Hepatocyte (in vitro differentiated cells): ENCODE measurements around the gene DYNC1I2. TPM values are rescaled to one million over a fixed set of nuclear protein-coding genes. Genes with fewer than 3 reads are reported as not detected.

Source experiments
- DNase-seq: peaks from one replicate; pipeline ENCODE4 v3.0.0-alpha.2; 2016; ENCODE audit warnings: low spot score
- H2AFZ ChIP-seq: fragments of 200-600 bp; sonication (generic); 2 replicates; pipeline ENCODE4 v1.6.0; 2016; ENCODE audit warnings: antibody characterized with exemption, mild to moderate bottlenecking
- H3K27ac ChIP-seq: fragments of 200-600 bp; sonication (generic); 2 replicates; pipeline ENCODE4 v1.5.1; 2016; ENCODE audit warnings: mild to moderate bottlenecking
- H3K27me3 ChIP-seq: fragments of 200-600 bp; sonication (generic); 2 replicates; pipeline ENCODE4 v1.6.1; 2016
- H3K36me3 ChIP-seq: fragments of 200-600 bp; sonication (generic); replicated peaks from 2 replicates; pipeline ENCODE4 v1.5.1; 2016; ENCODE audit warnings: low read depth; ENCODE audit not compliant: insufficient read depth
- H3K4me1 ChIP-seq: fragments of 200-600 bp; sonication (generic); 2 replicates; pipeline ENCODE4 v1.5.1; 2016; ENCODE audit warnings: mild to moderate bottlenecking, moderate library complexity; ENCODE audit not compliant: insufficient read depth
- H3K4me2 ChIP-seq: fragments of 200-600 bp; sonication (generic); 2 replicates; pipeline ENCODE4 v1.6.0; 2016
- H3K4me3 ChIP-seq: fragments of 200-600 bp; sonication (generic); 2 replicates; pipeline ENCODE4 v1.5.1; 2016; ENCODE audit warnings: mild to moderate bottlenecking
- H3K79me2 ChIP-seq: fragments of 200-600 bp; sonication (generic); 2 replicates; pipeline ENCODE4 v1.6.0; 2017; ENCODE audit warnings: mild to moderate bottlenecking
- H3K9me2 ChIP-seq: fragments of 200-600 bp; sonication (generic); replicated peaks from 2 replicates; pipeline ENCODE4 v1.6.0; 2017; ENCODE audit warnings: mild to moderate bottlenecking; ENCODE audit not compliant: insufficient read depth
- H3K9me3 ChIP-seq: fragments of 200-600 bp; sonication (generic); 2 replicates; pipeline ENCODE4 v1.5.1; 2016; ENCODE audit warnings: low read depth, mild to moderate bottlenecking
- H4K20me1 ChIP-seq: fragments of 200-600 bp; sonication (generic); 2 replicates; pipeline ENCODE4 v1.6.0; 2016; ENCODE audit warnings: mild to moderate bottlenecking; ENCODE audit not compliant: insufficient read depth, poor library complexity, severe bottlenecking
- CTCF ChIP-seq: fragments of 200-600 bp; sonication (generic); IDR thresholded peaks from 2 replicates; pipeline ENCODE4 v1.5.1; 2016; ENCODE audit warnings: antibody characterized with exemption, mild to moderate bottlenecking; ENCODE audit not compliant: poor library complexity
- EZH2 ChIP-seq: fragments of 200-600 bp; sonication (generic); IDR thresholded peaks from 2 replicates; pipeline ENCODE4 v1.6.1; 2016; ENCODE audit warnings: antibody characterized with exemption, mild to moderate bottlenecking, borderline replicate concordance
- EZH2phosphoT487 ChIP-seq: fragments of 200-600 bp; sonication (generic); IDR thresholded peaks from one replicate; pipeline ENCODE4 v1.6.1; 2018; ENCODE audit warnings: antibody characterized with exemption, mild to moderate bottlenecking, low read depth, moderate library complexity; ENCODE audit not compliant: unreplicated experiment, severe bottlenecking
- WGBS: methylation state at CpG from one replicate; pipeline ENCODE4 v1.1.6; 2016; ENCODE audit warnings: low lambda C conversion rate; ENCODE audit errors: missing lambda C conversion rate; 5-methylcytosine and 5-hydroxymethylcytosine counted together
- polyA plus RNA-seq: library from polyadenylated mRNA; unstranded; fragments of >200 nt; fragmentation: Nextera tagmentation; extraction: Ambion mirVana; gene quantifications from 2 replicates; pipeline ENCODE4 v1.2.1, GENCODE V29; 2016
- total RNA-seq: library from RNA; depleted of rRNA; stranded (reverse); fragments of >200 nt; gene quantifications from 2 replicates; pipeline ENCODE4 v1.2.3, GENCODE V29; 2014

DYNC1I2 gene
- total and polyA plus RNA-seq, 2 experiments from 2014 or later: 54.3 to 116 TPM

- Histone ChIP-seq H3K4me3 (no peak overlapping the region), H3K27ac (no peak overlapping the region), H2AFZ (no peak overlapping the region), H3K4me2 (no peak overlapping the region), H3K27me3 (no peaks in the 10 kb centered on the region), H3K79me2 (no peaks in the 10 kb centered on the region), H3K36me3 (no peaks in the 10 kb centered on the region), H3K9me2 (no peaks in the 10 kb centered on the region), H4K20me1 (no peaks in the 10 kb centered on the region), H3K4me1 (no peaks in the 10 kb centered on the region), H3K9me3 (no peaks in the 10 kb centered on the region)
- WGBS: 92% methylated on average over 2 of the region's 2 CpGs
- TF ChIP-seq EZH2phosphoT487: no peak
- no peak for TF ChIP-seq EZH2
- TF ChIP-seq CTCF: no peak
- DNase-seq: no peak
These were observed 75.8 kb downstream of the DYNC1I2 start for GRCh38 chr2:171762879-171763573.

GRCh38 chr2:171763602-171764001 lies 76.3 kb downstream of the DYNC1I2 start:
- no peaks in the 10 kb centered on the region for H3K79me2 ChIP-seq
- H3K4me1 ChIP-seq: no peaks in the 10 kb centered on the region
- no peaks in the 10 kb centered on the region for H3K9me3 ChIP-seq
- 92% methylated on average over 3 of the region's 3 CpGs for whole genome bisulfite sequencing
- no peak overlapping the region for H3K4me2 ChIP-seq
- no peaks in the 10 kb centered on the region for H3K36me3 ChIP-seq
- H2AFZ ChIP-seq: no peak overlapping the region
- no peak overlapping the region for H3K4me3 ChIP-seq
- no peaks in the 10 kb centered on the region for H4K20me1 ChIP-seq
- no peak for DNase-seq
- H3K9me2 ChIP-seq: no peaks in the 10 kb centered on the region
- no peaks in the 10 kb centered on the region for H3K27me3 ChIP-seq
- no peak overlapping the region for H3K27ac ChIP-seq
- TF ChIP-seq CTCF (no peak), EZH2phosphoT487 (no peak), EZH2 (no peak)

GRCh38 chr2:171771463-171771862 lies 84.2 kb downstream of the DYNC1I2 start:
- no peak overlapping the region for H3K27ac ChIP-seq
- no peaks in the 10 kb centered on the region for H4K20me1 ChIP-seq
- H3K27me3 ChIP-seq: no peaks in the 10 kb centered on the region
- no peaks in the 10 kb centered on the region for H3K9me2 ChIP-seq
- H3K4me1 ChIP-seq: no peaks in the 10 kb centered on the region
- no peak overlapping the region for H2AFZ ChIP-seq
- no peaks in the 10 kb centered on the region for H3K36me3 ChIP-seq
- no peak overlapping the region for H3K4me3 ChIP-seq
- TF ChIP-seq EZH2: no peak
- no peak for TF ChIP-seq CTCF
- TF ChIP-seq EZH2phosphoT487: no peak
- H3K79me2 ChIP-seq: no peaks in the 10 kb centered on the region
- no peak overlapping the region for H3K4me2 ChIP-seq
- DNase-seq: no peak
- no peaks in the 10 kb centered on the region for H3K9me3 ChIP-seq
